HG03103 (cell line): Measurements from ENCODE around the gene OPRM1.
"Not testable (repeated sequence)": the region's sequence is repeated elsewhere in the genome, so short reads cannot be mapped to it uniquely, and the experiment has no call there.

Experiments
- ATAC-seq: cut with Tn5 transposase; IDR thresholded peaks from one replicate; pipeline ENCODE4 v1.9.1; 2021; ENCODE audit warnings: low read depth; ENCODE audit not compliant: unreplicated experiment

Gene OPRM1

DNA sequence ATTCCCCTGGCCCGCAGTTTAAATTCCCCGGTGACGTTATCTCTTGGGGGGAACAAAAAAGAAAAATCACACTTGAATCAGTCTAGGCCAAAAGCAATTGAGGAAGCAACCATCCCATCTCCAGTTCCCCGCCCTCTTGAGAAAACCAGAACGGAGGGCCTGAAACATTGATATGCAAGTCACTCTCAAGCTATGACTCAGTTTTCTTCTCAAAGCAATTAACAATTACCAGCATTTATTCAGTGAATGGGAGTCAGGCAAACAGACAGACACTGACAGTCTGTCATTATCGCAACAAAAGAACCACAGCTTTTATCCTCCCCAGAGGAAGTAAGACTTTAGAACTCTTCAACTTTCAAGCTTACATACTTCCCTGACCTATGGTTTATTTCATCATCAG, 100.9 kb downstream of the OPRM1 start:
- no peak for ATAC-seq

DNA sequence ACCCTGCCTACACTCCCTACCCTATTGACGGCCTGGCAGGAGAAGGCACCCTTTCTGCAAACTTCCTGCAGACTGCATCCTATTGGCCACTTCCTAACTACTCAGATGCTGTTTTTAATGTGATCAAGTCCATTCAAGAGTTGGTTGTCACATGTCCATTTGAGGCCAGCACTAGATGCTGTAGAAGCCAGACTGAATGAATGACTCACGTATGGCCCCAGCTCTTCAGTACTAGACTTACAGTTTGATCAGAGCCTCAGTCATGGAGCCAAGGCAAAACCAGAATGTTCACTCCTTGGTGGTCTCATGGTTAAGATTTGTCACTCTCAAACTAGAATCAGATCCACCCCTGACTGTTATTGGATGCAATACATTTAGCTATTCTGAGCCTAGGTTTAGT, 101.7 kb downstream of the OPRM1 start:
- ATAC-seq, result no peak

DNA sequence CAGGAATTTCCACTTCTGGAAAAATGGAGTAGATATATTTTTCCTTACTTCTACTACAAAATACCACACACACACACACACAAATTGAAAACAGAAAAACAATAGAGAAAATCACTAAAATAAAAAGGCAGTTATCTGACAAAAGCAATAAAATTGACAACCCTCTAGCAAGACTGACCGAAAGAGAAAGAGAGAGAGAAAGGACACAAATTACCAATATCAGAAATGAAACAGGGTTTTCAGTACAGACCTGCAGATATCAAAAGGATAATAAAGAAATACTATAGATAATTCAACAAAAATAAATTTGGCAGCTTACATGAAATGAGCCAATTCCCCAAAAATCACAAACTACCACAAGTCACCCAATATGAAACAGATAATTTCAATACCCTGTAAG, 104.7 kb downstream of the OPRM1 start:
- ATAC-seq, result no peak

DNA sequence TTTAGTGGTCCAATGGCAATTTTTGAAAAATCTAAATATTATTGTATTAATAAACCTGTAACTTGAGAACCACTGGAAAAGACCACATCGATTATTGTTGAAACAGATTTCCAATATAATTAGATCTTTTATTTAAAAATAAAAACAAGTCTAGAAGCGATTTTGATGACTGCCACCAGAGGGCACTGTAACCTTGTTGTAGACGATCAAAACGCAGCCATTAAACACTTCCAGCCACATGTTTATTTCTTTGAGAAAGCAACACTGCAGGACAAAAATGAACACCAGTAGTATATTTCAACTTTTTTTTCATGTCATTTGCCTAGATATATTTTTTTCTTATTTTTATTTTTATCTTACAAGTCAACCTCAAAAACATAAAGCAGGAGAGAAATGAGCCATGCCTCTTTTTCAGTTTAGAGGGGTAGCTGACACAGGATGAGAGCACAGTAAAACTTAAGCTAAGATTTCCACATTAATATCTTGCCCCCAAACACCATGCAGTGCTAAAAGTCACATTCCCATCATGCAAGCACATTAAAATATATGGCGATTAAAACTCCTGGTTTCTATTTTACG, 115.4 kb downstream of the OPRM1 start:
- ATAC-seq, result no peak

DNA sequence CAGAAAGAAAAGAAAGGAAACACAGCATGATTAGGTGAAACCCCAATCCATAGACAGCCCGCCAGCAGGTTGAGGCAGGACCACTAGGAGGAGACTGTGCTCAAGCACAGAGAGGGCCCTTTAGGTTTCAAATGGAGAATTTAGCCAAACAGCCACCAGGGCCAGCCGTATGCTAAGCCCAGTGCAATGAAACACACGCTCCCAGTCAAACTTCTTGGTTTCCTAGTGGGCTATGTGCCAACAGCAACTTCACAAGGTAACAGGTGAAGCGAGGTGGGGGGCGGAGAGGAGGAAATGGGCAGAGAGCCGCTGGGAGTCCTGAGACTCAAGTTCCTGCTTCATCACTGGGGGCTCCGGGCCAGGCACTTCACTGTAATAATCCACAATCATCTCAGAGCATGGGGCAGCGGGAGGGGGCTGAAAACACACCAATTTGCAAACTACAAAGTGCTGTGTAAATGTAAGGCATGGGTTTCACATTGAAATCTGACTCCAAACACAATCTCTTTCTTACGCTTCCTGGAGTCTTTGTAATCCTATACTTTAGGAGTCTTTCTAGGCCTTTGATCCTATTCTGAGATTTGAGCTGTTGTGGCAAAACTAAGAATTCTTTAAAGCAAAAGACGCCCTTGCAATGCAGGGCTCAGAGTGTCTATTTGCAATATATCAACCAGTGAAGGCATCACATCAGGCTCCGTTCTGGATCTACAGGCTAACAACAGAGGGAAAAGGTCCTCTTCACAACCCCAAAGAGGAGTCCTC, 117.3 kb downstream of the OPRM1 start:
- peak; percentile 87 for ATAC-seq

DNA sequence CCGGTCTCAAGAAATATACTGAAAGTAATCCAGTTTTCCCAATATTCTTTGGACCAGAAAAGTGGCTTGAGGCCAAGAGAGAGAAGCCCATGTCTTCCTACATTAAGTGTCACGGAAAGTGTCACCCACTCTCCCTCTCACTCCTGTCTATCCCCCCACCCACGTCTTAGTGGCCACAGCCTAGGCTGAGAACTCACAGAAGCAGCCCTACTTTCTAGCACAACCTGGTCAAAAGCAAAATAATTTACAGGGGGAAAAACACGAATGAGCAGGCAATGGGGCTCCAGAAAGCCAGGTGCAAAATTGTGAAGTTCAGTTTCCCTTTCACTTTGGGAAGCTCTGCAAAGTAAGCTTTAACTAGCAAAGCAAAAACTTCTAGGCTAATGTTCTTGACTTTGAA, 118.0 kb downstream of the OPRM1 start:
- peak; percentile 37 for ATAC-seq

DNA sequence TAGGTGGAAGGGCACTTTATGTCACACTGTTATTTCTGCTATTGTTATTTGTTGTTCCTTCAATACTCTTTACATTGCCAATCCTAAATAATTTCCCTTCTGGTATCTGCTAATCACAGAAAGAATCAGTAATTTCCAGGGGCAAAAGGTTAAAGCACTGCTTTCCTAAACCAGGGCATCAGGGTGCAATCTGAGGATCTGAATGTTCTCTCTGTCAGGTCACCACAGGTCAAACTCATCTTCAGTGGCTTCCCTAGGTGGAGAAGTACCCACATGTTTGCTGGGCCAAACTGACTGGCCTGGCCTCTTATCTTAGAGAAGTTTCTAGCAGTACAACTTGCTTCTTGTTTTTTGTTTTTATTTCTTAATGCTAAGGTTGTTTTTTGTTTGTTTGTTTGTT, 118.7 kb downstream of the OPRM1 start:
- ATAC-seq, result no peak

DNA sequence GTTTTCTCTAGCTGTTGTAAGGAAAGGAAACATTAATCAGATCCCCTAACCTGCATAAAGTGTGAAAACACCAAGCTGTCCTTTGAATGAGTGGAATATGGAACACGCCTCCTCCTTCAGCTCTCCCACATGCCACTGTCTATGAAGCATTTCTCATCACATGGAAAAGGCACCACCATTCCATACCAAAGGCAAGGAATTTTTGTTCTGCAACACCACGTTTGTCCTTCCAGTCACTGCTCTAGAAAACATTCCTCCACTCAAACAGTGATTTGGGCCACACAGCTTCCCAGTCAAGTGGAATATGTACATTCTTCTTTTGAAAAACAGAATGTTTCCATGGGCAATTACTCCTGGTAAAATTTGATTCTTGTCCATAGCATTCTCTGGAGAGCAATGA, 120.1 kb downstream of the OPRM1 start:
- no peak for ATAC-seq

DNA sequence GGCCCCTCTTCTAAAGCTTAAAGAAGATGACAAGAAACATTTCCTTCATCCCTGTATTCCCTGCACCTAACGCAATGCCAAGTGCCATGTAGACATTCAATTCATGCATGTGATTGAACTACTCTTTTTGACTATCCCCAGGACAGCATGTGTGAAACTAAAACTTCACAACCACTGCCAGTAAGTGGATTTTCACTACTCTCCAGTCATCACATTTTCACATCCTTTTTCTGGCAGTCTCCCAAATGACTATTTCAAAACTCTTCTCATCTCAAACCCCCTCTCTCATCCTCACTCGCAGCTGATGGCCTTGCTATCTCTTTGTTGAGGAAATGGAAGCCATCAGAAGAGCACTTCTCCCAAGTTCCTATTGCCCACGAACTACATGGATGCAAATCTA, 122.6 kb downstream of the OPRM1 start:
- peak; percentile 63 for ATAC-seq

DNA sequence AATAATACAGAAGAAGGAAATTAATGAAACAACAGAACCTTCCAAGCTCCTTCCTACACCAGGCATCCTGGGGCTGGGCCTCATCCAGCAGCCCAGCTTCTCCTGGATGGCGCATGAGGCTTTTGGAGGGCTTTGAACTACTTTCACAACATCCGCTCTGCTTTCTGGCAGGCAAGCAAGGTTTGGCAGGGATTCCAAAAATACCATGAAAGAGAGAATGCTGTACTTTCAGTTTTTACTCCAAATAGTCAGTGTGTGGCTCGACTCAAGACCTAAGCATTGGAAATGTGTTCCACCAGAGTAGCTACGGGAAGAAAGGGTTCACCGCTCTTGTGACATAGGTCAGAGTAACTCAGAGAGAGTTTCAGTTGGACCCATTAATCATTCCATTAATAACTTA, 125.4 kb downstream of the OPRM1 start:
- ATAC-seq, result no peak

DNA sequence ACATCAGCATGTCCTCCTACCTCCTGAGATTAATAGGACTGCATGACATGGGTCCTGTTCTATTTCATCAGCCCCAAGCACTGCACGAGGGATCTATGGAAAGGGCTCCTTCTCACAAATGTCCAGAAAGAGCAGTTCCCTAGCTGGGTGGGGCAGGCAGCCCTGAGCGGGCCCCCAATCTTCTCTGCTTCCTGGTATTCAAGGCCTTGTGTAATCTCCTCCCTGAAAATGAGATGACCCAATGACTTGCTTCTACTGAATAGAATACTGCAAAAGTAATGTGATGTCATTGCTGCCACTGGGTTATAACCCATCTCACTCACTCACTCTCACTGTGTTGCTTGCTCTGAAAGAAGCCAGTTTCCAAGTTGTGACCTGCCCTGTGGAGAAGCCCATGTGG, 126.4 kb downstream of the OPRM1 start:
- no peak for ATAC-seq

DNA sequence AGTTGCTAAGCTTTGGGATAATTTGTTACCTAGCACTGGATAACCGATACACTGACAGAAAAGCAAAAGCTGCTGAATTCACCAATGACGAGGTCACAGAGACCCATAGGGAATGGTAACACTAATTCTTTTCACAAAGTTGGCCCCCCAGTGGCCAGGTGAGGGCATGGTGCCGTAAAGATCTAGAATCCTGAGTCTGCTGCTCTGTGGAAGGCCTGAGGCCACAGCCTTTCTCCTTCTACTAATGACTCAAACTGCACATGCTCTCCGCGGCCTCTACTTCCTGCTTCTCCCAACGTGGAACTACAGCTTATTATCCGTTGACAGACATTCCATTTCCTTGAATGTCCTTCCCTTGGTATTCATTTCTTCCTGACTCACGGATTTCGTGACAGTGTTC, 127.1 kb downstream of the OPRM1 start:
- no peak for ATAC-seq

DNA sequence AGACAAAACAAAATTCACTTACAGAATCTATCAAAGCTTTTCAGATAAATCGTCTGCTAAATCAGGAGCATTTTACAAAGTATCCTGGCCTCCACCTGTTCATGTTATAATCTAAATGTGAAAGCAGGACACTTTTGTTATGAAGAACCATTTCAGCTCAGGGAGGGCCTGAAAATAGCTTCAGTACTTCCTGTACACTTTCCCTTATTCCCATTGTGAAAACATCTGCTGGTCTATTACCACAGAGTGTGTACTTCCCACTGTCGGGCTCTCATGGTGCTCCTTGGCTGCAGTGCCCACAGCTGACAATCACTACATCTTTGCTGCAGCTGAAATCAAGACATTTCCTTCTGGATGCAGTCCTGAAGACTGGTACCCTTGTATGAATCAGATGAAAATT, 128.1 kb downstream of the OPRM1 start:
- no peak for ATAC-seq

DNA sequence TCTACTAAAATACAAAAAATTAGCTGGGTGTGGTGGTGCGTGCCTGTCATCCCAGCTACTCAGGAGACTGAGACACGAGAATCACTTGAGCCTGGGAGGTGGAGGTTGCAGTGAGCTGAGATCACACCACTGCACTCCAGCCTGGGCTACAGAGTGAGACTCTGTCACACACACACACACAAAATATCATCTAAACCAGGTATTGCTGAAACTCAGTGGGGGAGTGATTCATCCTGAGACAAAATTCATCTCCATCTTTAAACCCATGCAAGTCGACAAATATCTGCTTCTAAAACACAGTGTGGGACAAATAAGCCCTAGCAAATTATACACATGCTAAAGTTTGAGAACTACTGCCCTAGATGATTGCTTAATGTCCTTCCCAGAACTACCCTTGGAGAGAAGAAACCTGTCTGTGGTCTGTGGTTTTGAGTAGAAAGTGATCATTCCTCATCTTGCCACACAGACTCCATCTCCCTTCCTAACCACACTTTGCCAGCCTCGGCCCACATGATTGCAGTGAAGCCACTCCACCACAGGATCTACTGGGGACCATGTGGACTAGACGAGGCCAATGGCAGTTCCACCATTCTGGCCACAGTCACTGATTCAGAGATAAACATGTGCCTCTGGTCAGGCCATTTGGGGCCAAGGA, 130.3 kb downstream of the OPRM1 start:
- ATAC-seq, result no peak

DNA sequence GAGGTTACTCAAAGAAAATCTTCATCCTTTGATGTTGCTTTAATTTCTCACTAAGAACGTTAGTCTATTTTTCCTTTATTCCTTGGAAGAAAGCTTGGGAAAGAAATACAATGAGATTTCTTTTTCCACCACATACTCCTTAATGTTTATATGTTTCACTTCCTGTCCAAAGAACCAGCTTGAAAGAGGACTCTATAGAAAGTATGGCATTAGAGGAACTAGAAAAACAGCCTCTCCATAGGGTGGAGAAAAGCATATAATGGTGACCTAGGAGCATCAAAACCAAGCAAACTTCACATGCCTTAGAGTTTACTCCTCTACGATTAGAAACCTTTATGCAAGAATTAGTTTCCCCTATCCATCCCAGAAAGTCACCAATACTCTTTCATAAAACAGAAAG, 131.1 kb downstream of the OPRM1 start:
- ATAC-seq, result no peak

DNA sequence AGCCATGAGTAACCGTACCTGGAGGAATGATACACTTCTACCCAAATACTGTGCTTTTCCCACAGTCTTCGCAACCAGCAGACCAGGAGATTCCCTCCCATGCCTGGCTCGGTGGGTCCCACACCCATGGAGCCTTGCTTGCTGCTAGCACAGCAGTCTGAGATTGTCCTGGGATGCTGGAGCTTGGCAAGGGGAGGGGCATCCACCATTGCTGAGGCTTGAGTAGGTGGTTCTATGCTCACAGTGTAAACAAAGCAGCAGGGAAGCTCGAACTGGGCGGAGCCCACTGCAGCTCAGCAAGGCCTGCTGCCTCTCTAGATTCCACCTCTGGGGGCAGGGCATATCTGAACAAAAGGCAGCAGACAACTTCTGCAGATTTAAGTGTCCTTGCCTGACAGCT, 133.4 kb downstream of the OPRM1 start:
- ATAC-seq, result not testable (repeated sequence)

DNA sequence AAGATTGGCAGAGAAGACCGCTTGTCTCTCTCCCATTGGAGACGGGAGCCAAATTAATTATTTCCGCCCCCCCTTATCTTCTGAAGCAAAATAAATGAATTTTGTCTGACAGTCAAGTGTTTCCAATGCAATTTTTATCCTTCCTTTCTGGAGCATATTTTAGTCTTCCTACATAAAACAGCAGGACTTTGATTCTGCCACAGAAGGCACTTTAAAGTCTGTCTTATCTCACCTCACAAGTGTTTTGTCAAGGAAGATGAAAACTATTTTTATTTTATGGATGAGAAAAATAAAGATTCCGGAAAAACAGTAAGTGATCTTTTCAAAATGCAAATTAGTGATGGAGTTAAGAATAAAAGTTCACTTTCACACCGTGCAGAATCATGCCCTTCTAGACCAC, 140.4 kb downstream of the OPRM1 start:
- ATAC-seq, result no peak

DNA sequence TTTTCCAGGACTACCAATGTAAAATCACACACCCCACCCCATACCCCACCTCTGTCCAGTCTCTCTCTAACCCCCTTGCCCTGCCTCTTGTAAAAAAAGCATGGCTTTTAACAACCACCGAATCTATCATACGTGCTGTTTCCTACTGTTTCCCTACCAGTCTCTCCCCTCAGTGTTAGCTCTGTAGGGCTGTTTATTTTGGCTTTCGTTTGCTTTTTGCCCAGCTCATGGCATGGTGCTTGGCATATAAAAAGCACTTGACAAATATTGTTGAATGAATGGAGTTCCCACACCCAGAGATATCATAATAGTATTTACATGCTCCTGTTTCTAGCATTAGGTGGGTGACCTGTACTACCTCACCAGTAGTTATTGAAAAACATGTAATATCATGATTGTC, 148.2 kb downstream of the OPRM1 start:
- ATAC-seq, result no peak

DNA sequence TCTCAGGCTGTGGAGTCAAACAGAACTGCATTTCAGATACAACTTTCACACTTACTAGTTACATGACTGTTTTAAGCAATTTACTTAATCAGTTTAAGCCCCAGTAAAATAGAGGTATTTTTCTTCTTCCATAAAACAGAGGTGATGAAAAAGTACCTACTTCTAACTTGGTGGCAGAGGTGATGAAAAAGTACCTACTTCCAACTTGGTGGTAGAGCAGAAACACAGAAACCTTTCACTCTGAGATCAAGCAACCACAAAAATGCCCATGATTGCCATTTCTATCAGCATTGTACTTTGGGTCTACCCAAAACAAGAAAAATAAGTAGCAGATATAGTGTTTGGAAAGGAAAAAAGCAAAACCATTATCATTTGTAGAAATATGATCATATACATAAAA, 148.7 kb downstream of the OPRM1 start:
- ATAC-seq, result no peak

DNA sequence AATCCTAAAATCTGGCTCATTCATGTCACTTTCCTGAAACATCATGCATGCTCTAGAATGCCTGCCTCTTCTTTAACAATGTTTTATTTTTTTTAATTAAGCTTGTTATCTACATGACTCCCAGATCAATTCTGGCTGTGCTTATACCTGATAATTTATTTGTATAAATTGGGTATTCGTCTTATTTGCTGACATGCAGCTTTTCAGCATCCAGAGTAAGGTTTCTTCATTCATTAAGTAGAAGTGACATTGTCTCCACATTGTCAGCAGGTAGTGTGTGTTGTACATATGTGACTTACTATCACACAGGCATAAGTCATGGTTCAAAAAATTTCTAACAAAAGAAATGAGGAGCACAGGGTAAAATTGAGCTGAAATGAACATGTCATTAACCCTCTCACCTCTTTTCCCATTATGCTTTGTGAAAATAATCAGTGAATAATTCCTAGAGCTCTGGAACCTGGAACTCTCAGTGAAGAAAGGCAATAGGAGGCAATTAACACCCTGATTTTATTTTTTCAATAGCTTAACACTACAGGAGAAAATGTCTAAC, 157.4 kb downstream of the OPRM1 start:
- no peak for ATAC-seq

DNA sequence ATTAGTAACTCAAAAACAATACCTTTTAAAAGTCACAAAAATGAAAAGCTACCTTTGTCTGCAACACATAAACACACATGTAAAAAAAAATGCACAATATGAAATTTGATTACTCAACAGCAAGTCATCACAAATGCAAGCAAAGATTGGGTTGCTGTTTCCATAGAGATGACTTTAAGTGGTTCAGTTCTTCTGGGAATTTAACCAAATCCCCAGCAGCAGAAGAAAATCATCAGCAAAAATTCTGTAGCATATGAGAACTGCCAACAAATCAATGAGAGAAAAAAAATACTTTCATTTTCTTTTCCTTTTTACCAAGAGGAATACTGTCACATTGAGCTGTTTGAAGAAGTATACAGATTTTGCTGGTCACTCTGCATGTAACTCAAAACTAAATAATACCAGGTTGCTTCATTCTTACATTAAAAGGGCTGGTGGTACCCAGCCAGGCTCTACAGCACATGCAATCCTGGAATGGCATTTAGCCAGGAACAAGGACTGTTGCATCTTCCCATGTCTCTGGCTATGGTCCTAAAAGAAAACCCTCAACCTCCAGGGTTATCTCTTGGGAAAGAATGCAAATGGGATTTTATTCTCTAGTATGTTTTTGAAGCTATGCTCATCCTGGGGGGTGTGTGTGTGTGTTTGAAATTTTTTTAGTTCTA, 158.3 kb downstream of the OPRM1 start:
- no peak for ATAC-seq
